Ovary (tissue), 9 donors: ENCODE results near the gene TAOK2. TPM values are rescaled to one million over a fixed set of nuclear protein-coding genes. Genes with fewer than 3 reads are reported as not detected.

Experiments
- DNase-seq, 5 donors: peaks; one replicate each; pipeline ENCODE4 v3.0.0-alpha.2; 2019 to 2020
- H3K27ac ChIP-seq, 2 donors: fragments of 200-600 bp; one replicate each; pipeline versions ENCODE4 v1.5.1 to v1.8.0; 2019 to 2022
- H3K27me3 ChIP-seq: fragments of 200-600 bp; one replicate; pipeline ENCODE4 v1.8.0; 2022
- H3K36me3 ChIP-seq: fragments of 200-600 bp; sonication (generic); one replicate; pipeline ENCODE4 v1.5.1; 2019
- H3K4me1 ChIP-seq: one replicate; pipeline ENCODE4 v1.8.1; 2013; ENCODE audit warnings: mild to moderate bottlenecking, moderate library complexity; ENCODE audit not compliant: insufficient read depth
- H3K4me3 ChIP-seq: fragments of 200-600 bp; sonication (generic); one replicate; pipeline ENCODE4 v1.5.1; 2017
- H3K9me3 ChIP-seq, 2 donors: fragments of 200-600 bp in 1 of 2; sonication (generic) in 1 of 2; one replicate each; pipeline versions ENCODE4 v1.5.1 to v1.8.1; 2013 to 2019; ENCODE audit warnings: mild to moderate bottlenecking in 1 of 2, moderate library complexity in 1 of 2
- EP300 ChIP-seq: sonication (generic); formaldehyde crosslinking; IDR thresholded peaks from one replicate; pipeline ENCODE4 v1.6.1; 2017; ENCODE audit warnings: antibody characterized with exemption
- POLR2A ChIP-seq: fragments of 450-650 bp; IDR thresholded peaks from one replicate; pipeline ENCODE4 v1.6.1; 2017; ENCODE audit warnings: antibody characterized with exemption, mild to moderate bottlenecking, moderate library complexity
- WGBS, 3 donors: extraction: QIAGEN DNeasy Blood & Tissue Kit in 1 of 3; methylation state at CpG; one replicate each; pipeline versions ENCODE4 v1.1.5 to v1.1.7; 2013 to 2017; 5-methylcytosine and 5-hydroxymethylcytosine counted together
- intact Hi-C, 4 donors: fragments of 100-400 bp; cut with DNase I; formaldehyde crosslinking; loops; one replicate each; pipeline versions ENCODE4 v1.11.0 to v1.15.1; 2022 to 2023
- polyA plus RNA-seq, 2 donors: library from polyadenylated mRNA; stranded (reverse); fragments of 200-250 nt in 1 of 2; fragments of 350-450 nt in 1 of 2; fragmentation: Illumina TruSeq in 1 of 2; extraction: RNeasy Lipid Tissue Mini Kit (QIAGEN cat#74804) in 1 of 2; gene quantifications; one replicate each; pipeline ENCODE4 v1.2.3, GENCODE V29; 2013 to 2014
- total RNA-seq, 7 donors: library from RNA; depleted of rRNA in 2 of 7; stranded (reverse); fragments of >200 nt in 2 of 7; fragmentation: NEBNext Ultra II Directional in 3 of 7; extraction: Animal tissue kit (Norgen Biotek cat#: 25700) in 3 of 7; gene quantifications; one replicate each; pipeline versions ENCODE4 v1.1.0 to v1.2.4, GENCODE V29; 2016 to 2023
- TF ChIP-seq, protein P1 (sequence below), 3 donors: fragments of 450-650 bp in 2 of 3; fragments of 200-600 bp in 1 of 3; IDR thresholded peaks; one replicate each; pipeline versions ENCODE4 v1.5.1 to v1.8.0; 2016 to 2022; ENCODE audit warnings: antibody characterized with exemption in 3 of 3, mild to moderate bottlenecking in 1 of 3
- donor health status: DM: no; HTN: no; CAD: no; lungs with moderate emphysema.
- donor health status: DM: no; HTN: no; CAD: no.
- donor health status: Bipolar disorder and iron deficiency.
- donor health status: DM: yes; HTN: yes; CAD: no.
- donor health status: DM: no; HTN: no; CAD: no.
- donor health status: DM: yes; HTN: yes; CAD: no.

TAOK2 gene
- total and polyA plus RNA-seq, 9 donors = 19.4 to 54.0 (median 39.1) TPM

DNA sequence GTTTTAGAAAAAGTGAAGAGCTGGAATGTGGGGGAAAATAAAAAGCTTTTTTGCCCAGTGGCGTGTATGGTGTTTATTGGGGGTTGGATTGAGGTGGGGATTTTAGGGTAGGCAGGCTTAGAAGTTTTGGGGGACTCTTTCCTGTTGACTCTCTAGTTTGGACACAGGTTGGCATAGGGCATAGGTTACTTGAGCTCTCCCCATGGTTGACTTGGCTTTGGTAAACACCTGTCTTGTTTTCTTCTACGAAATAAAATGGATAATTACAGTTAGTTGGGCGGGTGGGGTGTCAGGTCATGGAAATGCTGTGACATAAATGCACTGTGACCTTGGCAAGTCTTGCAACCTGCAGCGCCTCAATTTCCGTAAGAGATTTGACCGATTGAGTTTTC is 680 bp upstream of the TAOK2 start:
- intact Hi-C loops = no loop called here
- Histone ChIP-seq H3K9me3 (no peaks in the 10 kb centered on the region), H3K4me1 (peaks cover 13% of the 10 kb centered on the region), H3K36me3 (no peaks in the 10 kb centered on the region), H3K27me3 (no peaks in the 10 kb centered on the region), H3K4me3 (no peak overlapping the region), H3K27ac (peak overlapping the region in 1 of 2 donors; percentile 82)
- TF ChIP-seq EP300 = no peak
- DNase-seq = no peak
- 61 to 70% (median 65%) methylated on average over 6 of the region's 6 CpGs for WGBS, 3 donors

DNA sequence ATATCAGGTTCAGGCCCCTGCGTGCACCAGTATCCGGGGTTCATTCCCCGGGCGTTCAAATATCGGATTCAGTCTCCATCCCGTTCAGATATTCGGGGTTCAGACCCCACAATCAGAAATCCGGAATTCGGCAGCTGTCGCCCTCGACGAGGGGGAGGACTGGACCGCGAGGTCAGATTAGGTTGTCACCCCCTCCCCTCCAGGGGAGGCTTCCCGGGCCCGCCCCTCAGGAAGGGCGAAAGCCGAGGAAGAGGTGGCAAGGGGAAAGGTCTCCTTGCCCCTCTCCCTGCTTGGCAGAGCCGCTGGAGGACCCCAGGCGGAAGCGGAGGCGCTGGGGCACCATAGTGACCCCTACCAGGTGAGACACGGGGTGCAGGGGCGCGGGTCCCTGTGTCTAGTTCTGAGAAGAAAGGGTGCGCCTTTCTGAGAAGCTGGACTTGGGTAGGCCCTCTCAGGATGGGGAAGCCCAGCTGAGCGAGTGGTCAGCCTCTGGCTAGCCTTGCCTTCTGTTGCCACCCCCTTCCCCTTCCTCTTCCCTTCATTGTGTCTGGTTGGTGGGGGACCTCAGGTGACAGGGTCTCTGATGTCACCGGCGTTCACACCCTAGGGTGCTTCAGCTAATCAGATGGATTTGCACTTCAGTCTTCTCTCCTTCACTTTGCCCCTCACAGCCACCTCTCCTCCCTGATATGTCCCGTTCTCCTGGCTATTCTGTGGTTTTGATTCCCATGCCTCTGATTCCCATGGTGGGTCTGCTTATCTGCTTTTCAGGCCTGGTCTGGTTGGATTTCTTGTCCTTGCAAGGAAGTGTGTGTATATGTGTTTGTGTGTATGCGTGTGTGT is 844 bp downstream of the TAOK2 start:
- peaks cover 13% of the 10 kb centered on the region for H3K4me1 ChIP-seq
- peak in 2 of 5 donors; percentile 52 to 57 for DNase-seq

DNA sequence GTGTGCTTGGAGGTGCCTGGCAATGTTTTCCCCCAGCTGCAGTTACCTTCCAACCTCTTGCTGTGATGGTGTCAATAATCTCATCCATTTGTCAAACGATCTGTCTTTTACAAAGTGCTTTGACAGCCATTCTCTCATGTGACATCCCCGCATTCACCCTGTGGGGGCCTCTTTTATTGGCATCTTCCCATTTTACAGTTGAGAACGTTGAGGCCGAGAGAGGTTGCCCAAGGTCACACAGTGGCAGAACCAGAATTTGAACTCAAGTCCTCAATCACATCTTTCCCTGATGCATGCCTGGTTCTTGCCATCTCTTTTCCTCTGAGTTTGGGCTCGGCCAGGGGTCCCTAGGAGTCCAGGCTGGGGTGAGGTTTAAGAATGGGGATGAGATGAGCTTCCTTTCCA is 1.5 kb downstream of the TAOK2 start:
- TF ChIP-seq EP300 = no peak
- TF ChIP-seq, protein P1, sequence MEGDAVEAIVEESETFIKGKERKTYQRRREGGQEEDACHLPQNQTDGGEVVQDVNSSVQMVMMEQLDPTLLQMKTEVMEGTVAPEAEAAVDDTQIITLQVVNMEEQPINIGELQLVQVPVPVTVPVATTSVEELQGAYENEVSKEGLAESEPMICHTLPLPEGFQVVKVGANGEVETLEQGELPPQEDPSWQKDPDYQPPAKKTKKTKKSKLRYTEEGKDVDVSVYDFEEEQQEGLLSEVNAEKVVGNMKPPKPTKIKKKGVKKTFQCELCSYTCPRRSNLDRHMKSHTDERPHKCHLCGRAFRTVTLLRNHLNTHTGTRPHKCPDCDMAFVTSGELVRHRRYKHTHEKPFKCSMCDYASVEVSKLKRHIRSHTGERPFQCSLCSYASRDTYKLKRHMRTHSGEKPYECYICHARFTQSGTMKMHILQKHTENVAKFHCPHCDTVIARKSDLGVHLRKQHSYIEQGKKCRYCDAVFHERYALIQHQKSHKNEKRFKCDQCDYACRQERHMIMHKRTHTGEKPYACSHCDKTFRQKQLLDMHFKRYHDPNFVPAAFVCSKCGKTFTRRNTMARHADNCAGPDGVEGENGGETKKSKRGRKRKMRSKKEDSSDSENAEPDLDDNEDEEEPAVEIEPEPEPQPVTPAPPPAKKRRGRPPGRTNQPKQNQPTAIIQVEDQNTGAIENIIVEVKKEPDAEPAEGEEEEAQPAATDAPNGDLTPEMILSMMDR (IDR thresholded peaks at IDR 0.05) = no peak
- TF ChIP-seq POLR2A = no peak
- peak overlapping the region in 1 of 2 donors; percentile 7 for H3K27ac ChIP-seq
- H3K27me3 ChIP-seq = no peaks in the 10 kb centered on the region
- no peaks in the 10 kb centered on the region for H3K36me3 ChIP-seq
- H3K9me3 ChIP-seq = no peaks in the 10 kb centered on the region
- H3K4me1 ChIP-seq = peaks cover 13% of the 10 kb centered on the region
- intact Hi-C loops = no loop called here
- H3K4me3 ChIP-seq = peak overlapping the region; percentile 87
- WGBS, 3 donors = 27 to 35% (median 35%) methylated on average over 5 of the region's 5 CpGs
- peak in 1 of 5 donors; percentile 20 for DNase-seq

More for the DNA sequence above, 844 bp downstream of the TAOK2 start:
- 1 to 2% (median 1%) methylated on average over 29 to 31 of the region's 31 CpGs for WGBS, 3 donors
- no peaks in the 10 kb centered on the region for H3K27me3 ChIP-seq
- no peaks in the 10 kb centered on the region for H3K9me3 ChIP-seq
- no peak for TF ChIP-seq EP300
- no peak for TF ChIP-seq POLR2A
- TF ChIP-seq, protein P1 (IDR thresholded peaks at IDR 0.05) = no peak
- intact Hi-C loops = no loop called here
- peak overlapping the region; percentile 87 for H3K4me3 ChIP-seq
- no peaks in the 10 kb centered on the region for H3K36me3 ChIP-seq
- peak overlapping the region; percentile 82 to 86 for H3K27ac ChIP-seq

DNA sequence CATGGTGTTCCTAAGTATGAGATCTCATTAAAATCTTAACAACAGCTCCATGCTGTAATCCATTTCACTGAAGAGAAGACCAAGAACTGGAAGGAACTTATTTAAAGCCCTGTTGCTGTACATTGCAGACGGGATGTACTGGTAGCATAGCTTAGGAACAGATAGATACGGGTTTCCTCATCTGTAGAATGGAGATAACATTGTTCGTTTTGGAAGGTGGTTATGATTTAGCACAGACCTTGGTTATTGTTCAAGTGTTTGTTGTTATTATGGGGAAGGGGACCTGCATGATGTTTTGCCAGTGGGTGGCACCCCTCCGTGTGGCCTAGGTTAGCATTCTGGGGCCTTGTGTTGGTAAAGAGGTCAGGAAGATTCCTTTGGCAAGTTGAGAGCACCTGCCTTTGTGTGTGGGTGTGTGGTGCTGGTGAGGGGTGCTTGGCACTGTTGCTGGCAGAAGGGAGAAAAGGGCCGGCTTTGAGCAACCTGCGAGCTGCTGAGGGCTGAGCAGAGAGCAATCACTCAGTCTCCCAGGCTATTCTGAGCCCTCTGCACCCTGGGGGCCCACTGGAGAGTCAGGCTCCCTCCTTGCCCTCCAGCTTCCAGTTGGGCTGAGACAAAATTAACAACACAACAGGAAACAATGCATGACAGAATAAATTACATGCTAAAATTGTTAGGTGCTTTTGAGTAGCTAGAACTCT is 2.3 kb downstream of the TAOK2 start:
- no peak overlapping the region for H3K27ac ChIP-seq
- H3K4me3 ChIP-seq = peak overlapping the region; percentile 4
- intact Hi-C loops = no loop called here
- H3K9me3 ChIP-seq = no peaks in the 10 kb centered on the region
- WGBS, 3 donors = 9 to 14% (median 10%) methylated on average over 6 of the region's 6 CpGs
- peaks cover 13% of the 10 kb centered on the region for H3K4me1 ChIP-seq
- peak in 2 of 5 donors; percentile 12 to 23 for DNase-seq
- H3K36me3 ChIP-seq = no peaks in the 10 kb centered on the region
- no peak for TF ChIP-seq POLR2A
- TF ChIP-seq, protein P1 (IDR thresholded peaks at IDR 0.05) = no peak
- no peak for TF ChIP-seq EP300
- H3K27me3 ChIP-seq = no peaks in the 10 kb centered on the region
